ENCODE measurements around the gene SKP1.
A peak's percentile ranks its signal among the peaks of the same experiment; 100 is the strongest.

SKP1 gene

GRCh38 chr5:134111741-134112647, 64.8 kb downstream of the SKP1 start:
- peak; percentile 57 for DNase-seq

GRCh38 chr5:134110382-134110781, 66.4 kb downstream of the SKP1 start:
- no peak for DNase-seq

GRCh38 chr5:134107779-134108178, 69.0 kb downstream of the SKP1 start:
- DNase-seq, result no peak

- DNase-seq, result no peak
Measured at GRCh38 chr5:134106991-134107701, 69.6 kb downstream of the SKP1 start.

- DNase-seq, result peak; percentile 58
Measured at GRCh38 chr5:134103998-134104654, 72.6 kb downstream of the SKP1 start.

GRCh38 chr5:134103397-134103796, 73.4 kb downstream of the SKP1 start:
- peak; percentile 54 for DNase-seq

- peak; percentile 77 for DNase-seq
Measured at GRCh38 chr5:134101686-134102439, 74.9 kb downstream of the SKP1 start.

GRCh38 chr5:134100283-134101091, 76.3 kb downstream of the SKP1 start:
- peak; percentile 91 for DNase-seq

GRCh38 chr5:134099939-134100282, 76.8 kb downstream of the SKP1 start:
- DNase-seq, result no peak

GRCh38 chr5:134099288-134099872, 77.4 kb downstream of the SKP1 start:
- no peak for DNase-seq

Measured in stimulated activated CD4-positive, alpha-beta T cell treated with anti-CD3 and anti-CD28 coated beads, Interleukin-1b, Interleukin-23, amount 100 ng/mL, for 48 hours (primary cell).